ENCODE measurements around the gene GNPNAT1.

DNA sequence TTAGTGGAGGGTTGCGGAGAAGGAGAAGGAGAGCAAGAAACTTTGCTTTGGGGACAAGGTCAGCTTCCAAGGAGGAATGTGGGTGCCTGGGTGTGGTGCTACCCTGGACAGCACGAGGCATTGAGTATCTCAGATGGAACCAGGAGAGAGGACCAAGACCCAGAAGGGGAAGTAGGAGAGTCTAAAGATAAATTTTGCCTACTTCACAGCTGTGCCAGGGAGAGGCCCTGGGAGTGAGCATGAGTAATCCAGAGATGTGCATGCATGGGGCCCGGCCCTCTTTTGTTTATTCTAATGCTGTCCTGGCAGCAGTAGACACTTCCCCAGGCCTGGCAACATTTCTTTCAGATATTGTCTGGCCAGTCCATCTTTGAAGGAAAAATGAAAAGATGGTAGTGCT lies 49.5 kb upstream of the GNPNAT1 start:
- TF ChIP-seq, protein P1, sequence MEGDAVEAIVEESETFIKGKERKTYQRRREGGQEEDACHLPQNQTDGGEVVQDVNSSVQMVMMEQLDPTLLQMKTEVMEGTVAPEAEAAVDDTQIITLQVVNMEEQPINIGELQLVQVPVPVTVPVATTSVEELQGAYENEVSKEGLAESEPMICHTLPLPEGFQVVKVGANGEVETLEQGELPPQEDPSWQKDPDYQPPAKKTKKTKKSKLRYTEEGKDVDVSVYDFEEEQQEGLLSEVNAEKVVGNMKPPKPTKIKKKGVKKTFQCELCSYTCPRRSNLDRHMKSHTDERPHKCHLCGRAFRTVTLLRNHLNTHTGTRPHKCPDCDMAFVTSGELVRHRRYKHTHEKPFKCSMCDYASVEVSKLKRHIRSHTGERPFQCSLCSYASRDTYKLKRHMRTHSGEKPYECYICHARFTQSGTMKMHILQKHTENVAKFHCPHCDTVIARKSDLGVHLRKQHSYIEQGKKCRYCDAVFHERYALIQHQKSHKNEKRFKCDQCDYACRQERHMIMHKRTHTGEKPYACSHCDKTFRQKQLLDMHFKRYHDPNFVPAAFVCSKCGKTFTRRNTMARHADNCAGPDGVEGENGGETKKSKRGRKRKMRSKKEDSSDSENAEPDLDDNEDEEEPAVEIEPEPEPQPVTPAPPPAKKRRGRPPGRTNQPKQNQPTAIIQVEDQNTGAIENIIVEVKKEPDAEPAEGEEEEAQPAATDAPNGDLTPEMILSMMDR (IDR thresholded peaks at IDR 0.05), result no peak
- TF ChIP-seq POLR2A (IDR thresholded peaks at IDR 0.05), result no peak
- no peak for TF ChIP-seq POLR2AphosphoS5 (IDR thresholded peaks at IDR 0.05; ENCODE audit: insufficient read depth in 1 of 2, low read depth in 1 of 2)
